Neural progenitor cell (in vitro differentiated cells): ENCODE measurements around the gene AK8. TPM values are rescaled to one million over a fixed set of nuclear protein-coding genes. Genes with fewer than 3 reads are reported as not detected.

Experiments
- DNase-seq: peaks from one replicate; pipeline ENCODE4 v3.0.0-alpha.2; 2016; ENCODE audit warnings: low spot score
- H2AFZ ChIP-seq: fragments of 200-600 bp; sonication (generic); replicated peaks from 2 replicates; pipeline ENCODE4 v1.6.1; 2016; ENCODE audit warnings: antibody characterized with exemption
- H3F3A ChIP-seq: fragments of 200-600 bp; sonication (generic); 2 replicates; pipeline ENCODE4 v1.6.1; 2016; ENCODE audit warnings: antibody characterized with exemption, low read depth
- H3K27ac ChIP-seq: fragments of 200-600 bp; sonication (generic); 2 replicates; pipeline ENCODE4 v1.5.1; 2016; ENCODE audit warnings: mild to moderate bottlenecking
- H3K27me3 ChIP-seq: fragments of 200-600 bp; sonication (generic); 2 replicates; pipeline ENCODE4 v1.6.1; 2016; ENCODE audit warnings: mild to moderate bottlenecking, moderate library complexity
- H3K36me3 ChIP-seq: fragments of 200-600 bp; sonication (generic); 2 replicates; pipeline ENCODE4 v1.5.1; 2016
- H3K4me1 ChIP-seq: fragments of 200-600 bp; sonication (generic); 2 replicates; pipeline ENCODE4 v1.6.1; 2016; ENCODE audit warnings: mixed run types
- H3K4me2 ChIP-seq: fragments of 200-600 bp; sonication (generic); 2 replicates; pipeline ENCODE4 v1.6.1; 2016
- H3K4me3 ChIP-seq: fragments of 200-600 bp; sonication (generic); 2 replicates; pipeline ENCODE4 v1.5.1; 2016
- H3K79me2 ChIP-seq: fragments of 200-600 bp; sonication (generic); 2 replicates; pipeline ENCODE4 v1.6.1; 2016; ENCODE audit warnings: low read depth
- H3K9ac ChIP-seq: fragments of 200-600 bp; sonication (generic); 2 replicates; pipeline ENCODE4 v1.6.1; 2016
- H3K9me3 ChIP-seq: fragments of 200-600 bp; sonication (generic); 2 replicates; pipeline ENCODE4 v1.5.1; 2016; ENCODE audit warnings: low read depth
- H4K20me1 ChIP-seq: fragments of 200-600 bp; sonication (generic); 2 replicates; pipeline ENCODE4 v1.6.1; 2016; ENCODE audit warnings: low read depth
- H3K27ac Mint-ChIP-seq: 3 replicates; pipeline ENCODE4 v1.8.0; 2021; ENCODE audit warnings: mixed read lengths
- H3K27me3 Mint-ChIP-seq: 2 replicates; pipeline ENCODE4 v1.8.0; 2022; ENCODE audit warnings: low read depth, mild to moderate bottlenecking, inconsistent platforms, moderate library complexity, mixed read lengths; ENCODE audit not compliant: insufficient read depth
- H3K36me3 Mint-ChIP-seq: 3 replicates; pipeline ENCODE4 v1.8.0; 2021; ENCODE audit warnings: mixed read lengths
- H3K4me1 Mint-ChIP-seq: 3 replicates; pipeline ENCODE4 v1.8.0; 2021; ENCODE audit warnings: mixed read lengths
- H3K4me3 Mint-ChIP-seq: 3 replicates; pipeline ENCODE4 v1.8.0; 2021; ENCODE audit warnings: mild to moderate bottlenecking, moderate library complexity, mixed read lengths
- H3K9me3 Mint-ChIP-seq: 3 replicates; pipeline ENCODE4 v1.8.0; 2020; ENCODE audit warnings: mixed read lengths
- EZH2 ChIP-seq: fragments of 200-600 bp; sonication (generic); IDR thresholded peaks from 2 replicates; pipeline ENCODE4 v1.6.1; 2017; ENCODE audit warnings: antibody characterized with exemption, mild to moderate bottlenecking, moderate library complexity
- EZH2phosphoT487 ChIP-seq: fragments of 200-600 bp; sonication (generic); IDR thresholded peaks from 2 replicates; pipeline ENCODE4 v1.6.1; 2017; ENCODE audit warnings: antibody characterized with exemption
- total RNA-seq: library from RNA; depleted of rRNA; stranded (reverse); fragments of >200 nt; gene quantifications from 2 replicates; pipeline ENCODE4 v1.2.3, GENCODE V29; 2015; ENCODE audit warnings: low replicate concordance
- TF ChIP-seq, protein P1 (sequence below): fragments of 200-600 bp; sonication (generic); IDR thresholded peaks from 2 replicates; pipeline ENCODE4 v1.5.1; 2017; ENCODE audit warnings: antibody characterized with exemption, mild to moderate bottlenecking

Gene AK8
- total RNA-seq, 1 donor from 2014 or later, result 0.43 TPM

DNA sequence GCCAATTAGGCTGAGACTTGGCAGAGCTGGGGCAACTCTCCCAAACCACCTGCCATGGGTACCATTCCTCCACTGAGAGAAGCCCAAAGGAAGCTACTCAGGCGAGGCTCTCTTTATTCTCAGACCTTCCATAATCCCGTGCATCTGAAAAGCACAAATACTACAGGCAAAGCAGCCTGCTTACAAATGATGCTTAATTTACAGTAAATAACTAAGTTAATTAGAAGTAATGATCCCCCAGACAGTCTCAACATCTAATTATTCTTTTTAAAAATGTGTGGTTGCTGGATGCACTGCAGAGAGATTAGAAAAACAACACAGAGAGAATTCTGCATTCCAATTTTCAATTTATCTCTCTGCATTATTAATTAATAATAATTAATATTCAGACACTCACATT, 53.1 kb downstream of the AK8 start:
- no peak overlapping the region for H3K27ac ChIP-seq
- H3K36me3 Mint-ChIP-seq, result no peaks in the 10 kb centered on the region
- no peak overlapping the region for H3K4me3 Mint-ChIP-seq
- H3K4me1 Mint-ChIP-seq, result no peaks in the 10 kb centered on the region
- H3K27me3 ChIP-seq, result no peaks in the 10 kb centered on the region
- H3K27ac Mint-ChIP-seq, result no peak overlapping the region
- H3K9ac ChIP-seq, result no peak overlapping the region
- H3K9me3 Mint-ChIP-seq, result no peaks in the 10 kb centered on the region
- peaks cover 9% of the 10 kb centered on the region for H3F3A ChIP-seq
- TF ChIP-seq, protein P1, sequence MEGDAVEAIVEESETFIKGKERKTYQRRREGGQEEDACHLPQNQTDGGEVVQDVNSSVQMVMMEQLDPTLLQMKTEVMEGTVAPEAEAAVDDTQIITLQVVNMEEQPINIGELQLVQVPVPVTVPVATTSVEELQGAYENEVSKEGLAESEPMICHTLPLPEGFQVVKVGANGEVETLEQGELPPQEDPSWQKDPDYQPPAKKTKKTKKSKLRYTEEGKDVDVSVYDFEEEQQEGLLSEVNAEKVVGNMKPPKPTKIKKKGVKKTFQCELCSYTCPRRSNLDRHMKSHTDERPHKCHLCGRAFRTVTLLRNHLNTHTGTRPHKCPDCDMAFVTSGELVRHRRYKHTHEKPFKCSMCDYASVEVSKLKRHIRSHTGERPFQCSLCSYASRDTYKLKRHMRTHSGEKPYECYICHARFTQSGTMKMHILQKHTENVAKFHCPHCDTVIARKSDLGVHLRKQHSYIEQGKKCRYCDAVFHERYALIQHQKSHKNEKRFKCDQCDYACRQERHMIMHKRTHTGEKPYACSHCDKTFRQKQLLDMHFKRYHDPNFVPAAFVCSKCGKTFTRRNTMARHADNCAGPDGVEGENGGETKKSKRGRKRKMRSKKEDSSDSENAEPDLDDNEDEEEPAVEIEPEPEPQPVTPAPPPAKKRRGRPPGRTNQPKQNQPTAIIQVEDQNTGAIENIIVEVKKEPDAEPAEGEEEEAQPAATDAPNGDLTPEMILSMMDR, result no peak
- TF ChIP-seq EZH2 (no peak), EZH2phosphoT487 (no peak)
- peaks cover 4% of the 10 kb centered on the region for H3K27me3 Mint-ChIP-seq
- H3K9me3 ChIP-seq, result no peaks in the 10 kb centered on the region
- no peaks in the 10 kb centered on the region for H4K20me1 ChIP-seq
- no peak overlapping the region for H3K4me2 ChIP-seq
- H3K79me2 ChIP-seq, result no peaks in the 10 kb centered on the region
- H3K4me3 ChIP-seq, result no peak overlapping the region
- no peak overlapping the region for H2AFZ ChIP-seq
- DNase-seq, result no peak
- H3K36me3 ChIP-seq, result no peaks in the 10 kb centered on the region
- no peaks in the 10 kb centered on the region for H3K4me1 ChIP-seq

DNA sequence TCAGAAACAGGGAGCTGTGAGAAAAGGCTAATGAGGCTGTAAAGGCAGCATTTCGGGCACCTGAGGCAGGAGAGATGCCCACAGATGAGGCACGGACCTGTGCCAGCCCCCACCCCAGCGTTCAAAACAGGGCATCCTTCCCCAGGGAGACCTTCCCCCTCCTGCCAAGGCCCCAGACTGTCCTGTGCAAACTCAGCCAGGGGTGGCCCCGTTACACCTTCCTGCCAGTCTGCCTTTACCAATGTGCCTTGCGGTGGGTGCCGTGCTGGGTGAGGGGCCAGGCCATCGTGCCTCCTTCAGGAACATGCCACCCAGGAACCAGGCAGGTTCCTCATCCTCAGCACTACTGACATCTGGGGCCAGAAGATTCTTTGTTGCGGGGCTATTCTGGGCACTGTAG, 53.9 kb downstream of the AK8 start:
- Histone ChIP-seq H3K9ac (no peak overlapping the region), H3F3A (peaks cover 9% of the 10 kb centered on the region), H2AFZ (no peak overlapping the region), H4K20me1 (no peaks in the 10 kb centered on the region), H3K4me1 (no peaks in the 10 kb centered on the region), H3K36me3 (no peaks in the 10 kb centered on the region), H3K27me3 (no peaks in the 10 kb centered on the region), H3K4me3 (no peak overlapping the region), H3K4me2 (no peak overlapping the region), H3K79me2 (no peaks in the 10 kb centered on the region), H3K9me3 (no peaks in the 10 kb centered on the region), H3K27ac (no peak overlapping the region)
- Mint-ChIP-seq H3K27ac (no peak overlapping the region), H3K27me3 (peaks cover 4% of the 10 kb centered on the region), H3K36me3 (no peaks in the 10 kb centered on the region), H3K4me1 (no peaks in the 10 kb centered on the region), H3K4me3 (no peak overlapping the region), H3K9me3 (no peaks in the 10 kb centered on the region)
- no peak for DNase-seq
- no peak for TF ChIP-seq EZH2phosphoT487
- TF ChIP-seq EZH2, result no peak
- TF ChIP-seq, protein P1, result no peak

DNA sequence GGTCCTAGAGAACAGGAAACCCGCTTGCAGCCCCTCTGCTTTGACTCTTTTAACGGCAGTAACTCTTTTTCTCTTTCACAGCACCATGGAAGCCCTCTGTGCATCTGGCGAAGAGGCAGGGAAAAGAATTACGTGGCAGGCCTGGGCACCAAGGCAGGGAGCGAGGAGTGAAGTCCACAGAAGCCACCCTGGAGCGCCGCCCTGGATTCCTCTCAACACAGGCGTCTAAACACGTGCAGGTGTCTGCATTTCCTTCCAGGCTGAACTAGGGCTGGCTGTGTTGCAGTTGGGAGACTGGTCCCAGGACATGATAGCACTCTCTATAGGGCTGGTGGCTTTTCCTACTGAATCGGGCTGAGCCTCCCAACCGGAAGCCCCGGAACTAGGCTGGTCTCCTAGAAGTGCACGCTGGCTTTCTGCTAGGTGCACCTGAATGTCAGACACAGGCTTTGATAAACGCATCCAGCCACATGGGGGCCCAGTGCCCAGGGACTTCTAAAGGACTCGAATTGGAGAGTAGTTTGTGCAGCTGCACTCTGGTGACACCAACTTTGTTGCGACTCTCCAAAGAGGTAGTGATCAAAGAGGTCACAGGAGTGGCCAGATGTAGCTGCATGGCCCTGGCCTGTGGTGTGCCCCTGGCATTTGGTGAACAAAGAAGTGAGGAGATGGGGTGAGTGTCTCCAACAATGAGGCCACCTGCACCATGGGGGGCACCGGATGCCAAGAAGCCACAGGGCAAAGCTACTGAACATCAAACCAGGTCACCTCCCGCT, 54.5 kb downstream of the AK8 start:
- Histone ChIP-seq H3K9ac (no peak overlapping the region), H3K27ac (no peak overlapping the region), H2AFZ (peak overlapping the region; percentile 10), H3K79me2 (no peaks in the 10 kb centered on the region), H3K9me3 (no peaks in the 10 kb centered on the region), H4K20me1 (no peaks in the 10 kb centered on the region), H3K4me1 (no peaks in the 10 kb centered on the region), H3K4me3 (no peak overlapping the region), H3K27me3 (no peaks in the 10 kb centered on the region), H3F3A (peaks cover 9% of the 10 kb centered on the region), H3K36me3 (no peaks in the 10 kb centered on the region), H3K4me2 (no peak overlapping the region)
- Mint-ChIP-seq H3K4me3 (no peak overlapping the region), H3K27me3 (peaks cover 4% of the 10 kb centered on the region), H3K4me1 (no peaks in the 10 kb centered on the region), H3K27ac (no peak overlapping the region), H3K36me3 (no peaks in the 10 kb centered on the region), H3K9me3 (no peaks in the 10 kb centered on the region)
- DNase-seq, result no peak
- TF ChIP-seq EZH2phosphoT487, result no peak
- TF ChIP-seq, protein P1, result no peak
